HG03045 (cell line): Measurements from ENCODE around the gene IL23R.
"Not testable (repeated sequence)": the region's sequence is repeated elsewhere in the genome, so short reads cannot be mapped to it uniquely, and the experiment has no call there.

Experiments
- ATAC-seq: cut with Tn5 transposase; IDR thresholded peaks from one replicate; pipeline ENCODE4 v1.9.1; 2021; ENCODE audit warnings: mild to moderate bottlenecking, moderate library complexity; ENCODE audit not compliant: unreplicated experiment

The IL23R gene

GRCh38 chr1:67191668-67192520, 25.6 kb downstream of the IL23R start:
- no peak for ATAC-seq

- no peak for ATAC-seq
Measured at GRCh38 chr1:67192902-67193301, 26.6 kb downstream of the IL23R start.

GRCh38 chr1:67193704-67194103, 27.4 kb downstream of the IL23R start:
- ATAC-seq = no peak

GRCh38 chr1:67194209-67194863, 28.1 kb downstream of the IL23R start:
- ATAC-seq = peak; percentile 61

- ATAC-seq = no peak
Measured at GRCh38 chr1:67200755-67201154, 34.5 kb downstream of the IL23R start.

GRCh38 chr1:67201891-67202290, 35.6 kb downstream of the IL23R start:
- no peak for ATAC-seq

- no peak for ATAC-seq
Measured at GRCh38 chr1:67204298-67204980, 38.2 kb downstream of the IL23R start.

- ATAC-seq = not testable (repeated sequence)
Measured at GRCh38 chr1:67207398-67207797, 41.1 kb downstream of the IL23R start.

GRCh38 chr1:67208217-67208616, 42.0 kb downstream of the IL23R start:
- no peak for ATAC-seq

GRCh38 chr1:67209521-67209920, 43.3 kb downstream of the IL23R start:
- ATAC-seq = no peak

GRCh38 chr1:67211589-67212563, 45.6 kb downstream of the IL23R start:
- ATAC-seq = no peak

- ATAC-seq = no peak
Measured at GRCh38 chr1:67213164-67213563, 46.9 kb downstream of the IL23R start.

- no peak for ATAC-seq
Measured at GRCh38 chr1:67213948-67214347, 47.7 kb downstream of the IL23R start.

- ATAC-seq = peak; percentile 69
Measured at GRCh38 chr1:67214420-67215174, 48.3 kb downstream of the IL23R start.

GRCh38 chr1:67216401-67216800, 50.1 kb downstream of the IL23R start:
- no peak for ATAC-seq

- ATAC-seq = no peak
Measured at GRCh38 chr1:67217417-67217816, 51.2 kb downstream of the IL23R start.

GRCh38 chr1:67217938-67218337, 51.7 kb downstream of the IL23R start:
- no peak for ATAC-seq

- ATAC-seq = no peak
Measured at GRCh38 chr1:67224856-67225255, 58.6 kb downstream of the IL23R start.

- no peak for ATAC-seq
Measured at GRCh38 chr1:67226688-67227087, 60.4 kb downstream of the IL23R start.

- ATAC-seq = no peak
Measured at GRCh38 chr1:67227196-67227595, 60.9 kb downstream of the IL23R start.
